Spinal cord (tissue), 10 donors: ENCODE data around the gene CD52. TPM values are rescaled to one million over a fixed set of nuclear protein-coding genes. Genes with fewer than 3 reads are reported as not detected.

Experiments
- DNase-seq, 6 donors: peaks; one replicate each; pipeline versions ENCODE4 v3.0.0 to v3.0.0-alpha.2; 2013 to 2015; ENCODE audit warnings: low spot score in 6 of 6, low read depth in 4 of 6
- H3K27ac ChIP-seq: one replicate; pipeline ENCODE4 v1.5.1; 2013; ENCODE audit warnings: low read depth, low read length, control low read depth
- H3K27me3 ChIP-seq: one replicate; pipeline ENCODE4 v1.6.1; 2013; ENCODE audit warnings: low read length; ENCODE audit not compliant: control insufficient read depth, insufficient read depth
- H3K36me3 ChIP-seq: one replicate; pipeline ENCODE4 v1.6.1; 2013; ENCODE audit warnings: low read length; ENCODE audit not compliant: control insufficient read depth, insufficient read depth
- H3K4me1 ChIP-seq: one replicate; pipeline ENCODE4 v1.6.1; 2013; ENCODE audit warnings: low read length; ENCODE audit not compliant: control insufficient read depth, insufficient read depth
- H3K4me3 ChIP-seq: one replicate; pipeline ENCODE4 v1.5.1; 2013; ENCODE audit warnings: low read depth, low read length, control low read depth
- H3K9me3 ChIP-seq: one replicate; pipeline ENCODE4 v1.6.1; 2013; ENCODE audit warnings: low read length; ENCODE audit not compliant: control insufficient read depth, insufficient read depth
- WGBS: methylation state at CpG from one replicate; pipeline ENCODE4 v1.1.5; 2013; ENCODE audit warnings: missing lambda C conversion rate; ENCODE audit not compliant: insufficient coverage; 5-methylcytosine and 5-hydroxymethylcytosine counted together
- polyA plus RNA-seq, 2 donors: library from polyadenylated mRNA; unstranded; fragments of 120-200 nt; gene quantifications; one replicate each; pipeline ENCODE4 v1.2.1, GENCODE V29; 2013; ENCODE audit not compliant: insufficient read length in 2 of 2
- total RNA-seq, 2 donors: library from RNA; depleted of rRNA in 1 of 2; stranded (reverse); fragments of 120-200 nt in 1 of 2; fragments of >200 nt in 1 of 2; gene quantifications; one replicate each; pipeline versions ENCODE4 v1.2.3 to v1.2.4, GENCODE V29; 2013 to 2014
- donor health status: healthy.

Gene CD52
- total and polyA plus RNA-seq, 4 donors, result 0.57 to 1.4 (median 1.2) TPM

DNA sequence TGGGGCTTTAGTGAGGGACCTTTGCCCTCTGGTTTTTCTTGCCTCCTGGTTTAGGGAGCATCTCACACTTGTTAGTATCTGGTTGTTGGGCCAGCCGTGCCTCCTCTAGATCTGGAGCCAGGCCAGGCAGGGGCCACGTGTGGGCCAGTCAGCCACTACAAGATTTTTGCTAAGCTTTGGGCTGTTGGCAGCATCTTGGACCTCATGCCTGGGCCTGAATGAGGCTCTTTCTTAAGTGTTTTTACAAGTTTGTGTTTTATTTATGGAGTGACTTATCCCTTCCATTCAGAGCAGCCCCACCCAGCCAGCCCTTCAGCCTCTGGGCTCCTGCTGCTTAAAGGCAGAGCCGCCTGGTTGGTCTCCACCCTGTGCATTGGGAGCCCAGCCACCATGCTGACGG, 39.5 kb upstream of the CD52 start:
- Histone ChIP-seq H3K36me3 (peaks cover 50% of the 10 kb centered on the region), H3K27ac (peak overlapping the region; percentile 94), H3K4me3 (no peak overlapping the region), H3K9me3 (no peaks in the 10 kb centered on the region), H3K27me3 (no peaks in the 10 kb centered on the region), H3K4me1 (peaks cover 57% of the 10 kb centered on the region)
- WGBS, result 40% methylated on average over 2 of the region's 4 CpGs
- DNase-seq, result peak in 1 of 6 donors; percentile 57

DNA sequence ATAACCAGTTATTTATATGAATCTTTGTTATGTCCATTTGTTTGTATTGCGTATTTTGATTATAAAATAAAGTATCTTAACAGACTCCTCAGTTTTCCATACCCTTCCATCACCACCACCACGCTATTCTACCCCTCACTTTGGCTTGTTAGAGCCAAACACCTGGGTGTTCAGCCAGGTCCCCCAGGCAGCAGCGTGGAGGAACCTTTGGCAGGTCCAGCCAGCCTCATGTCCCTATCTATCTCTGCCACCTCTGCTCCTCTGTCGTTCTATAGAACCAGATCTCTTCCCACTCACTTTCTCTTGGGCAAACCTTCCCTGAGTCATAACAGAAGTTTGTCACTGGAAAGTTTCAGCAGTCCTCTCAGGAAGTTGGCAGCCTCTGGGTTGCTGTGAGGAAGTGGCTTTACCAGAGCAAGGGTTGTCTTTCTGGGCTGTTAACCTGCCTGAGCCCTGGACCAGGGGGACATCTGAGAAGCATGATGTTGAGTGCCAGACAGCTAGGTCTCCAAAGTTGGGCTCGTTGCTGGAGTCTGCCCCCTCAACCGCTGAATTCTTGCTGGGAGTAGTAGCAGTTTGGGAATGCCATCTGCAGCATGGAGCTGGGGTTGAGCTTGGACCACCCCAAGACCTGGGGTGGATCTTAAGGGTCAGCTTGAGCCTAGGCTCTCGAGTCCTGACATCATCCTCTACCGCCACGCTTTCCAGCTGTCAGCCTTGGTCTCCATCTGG, 38.9 kb upstream of the CD52 start:
- H3K36me3 ChIP-seq, result peaks cover 55% of the 10 kb centered on the region
- H3K27ac ChIP-seq, result peak overlapping the region; percentile 94
- H3K4me1 ChIP-seq, result peaks cover 57% of the 10 kb centered on the region
- H3K4me3 ChIP-seq, result peak overlapping the region; percentile 73
- WGBS, result 76% methylated on average over 5 of the region's 9 CpGs
- DNase-seq, result no peak
- no peaks in the 10 kb centered on the region for H3K27me3 ChIP-seq
- H3K9me3 ChIP-seq, result no peaks in the 10 kb centered on the region

DNA sequence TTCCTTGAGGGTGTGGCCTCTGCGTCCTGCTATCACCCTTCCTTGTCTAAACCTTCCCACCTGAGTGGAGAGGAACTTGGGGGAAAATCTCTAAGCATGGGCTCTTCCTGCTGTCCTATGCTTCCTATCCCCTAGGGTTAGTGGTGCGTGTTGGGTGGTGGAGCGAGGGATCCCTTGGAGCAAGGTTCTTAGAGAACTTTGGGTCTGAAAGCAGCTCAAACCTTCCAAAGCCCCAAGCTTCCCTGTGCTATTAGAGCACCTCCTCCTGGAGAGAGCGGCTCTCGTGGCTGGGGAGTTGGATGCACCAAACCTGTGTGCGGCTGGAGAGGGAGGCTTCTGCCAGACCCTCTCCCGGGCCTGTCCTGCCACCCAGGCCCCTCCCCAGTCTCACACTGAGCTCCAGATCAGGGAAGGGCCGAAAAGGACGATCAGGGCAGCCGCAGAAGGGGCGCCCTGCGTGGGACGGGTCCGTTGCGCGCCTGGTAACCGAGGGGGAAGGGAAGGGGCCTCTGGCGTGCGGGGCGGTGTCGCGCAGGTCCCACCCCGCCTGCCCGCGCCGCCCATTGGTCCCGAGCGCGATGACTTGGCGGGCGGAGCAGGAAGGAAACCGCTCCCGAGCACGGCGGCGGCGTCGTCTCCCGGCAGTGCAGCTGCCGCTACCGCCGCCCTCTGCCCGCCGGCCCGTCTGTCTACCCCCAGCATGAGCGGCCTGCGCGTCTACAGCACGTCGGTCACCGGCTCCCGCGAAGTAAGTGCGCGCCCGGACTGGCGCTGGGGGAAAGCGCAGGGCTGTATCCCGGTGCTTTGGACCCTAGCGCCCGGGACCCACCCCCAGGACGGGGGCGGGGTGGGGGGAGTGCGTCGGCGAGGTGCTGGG, 38.1 kb upstream of the CD52 start, which contains the start of gene SH3BGRL3:
SH3BGRL3 (plus strand) TSS at position 631 of the 877 bp plus-strand sequence; CDS start at position 701, 70 bp downstream.
- Histone ChIP-seq H3K27ac (peak within 1 kb of the TSS; percentile 94), H3K4me3 (peak within 1 kb of the TSS; percentile 73), H3K9me3 (no peaks in the 10 kb centered on the region), H3K27me3 (no peaks in the 10 kb centered on the region), H3K36me3 (peaks cover 62% of the 10 kb centered on the region), H3K4me1 (peaks cover 57% of the 10 kb centered on the region)
- under 1% methylated on average over 63 of the region's 66 CpGs for WGBS
- peak; percentile 53 to 94 (median 71) for DNase-seq

DNA sequence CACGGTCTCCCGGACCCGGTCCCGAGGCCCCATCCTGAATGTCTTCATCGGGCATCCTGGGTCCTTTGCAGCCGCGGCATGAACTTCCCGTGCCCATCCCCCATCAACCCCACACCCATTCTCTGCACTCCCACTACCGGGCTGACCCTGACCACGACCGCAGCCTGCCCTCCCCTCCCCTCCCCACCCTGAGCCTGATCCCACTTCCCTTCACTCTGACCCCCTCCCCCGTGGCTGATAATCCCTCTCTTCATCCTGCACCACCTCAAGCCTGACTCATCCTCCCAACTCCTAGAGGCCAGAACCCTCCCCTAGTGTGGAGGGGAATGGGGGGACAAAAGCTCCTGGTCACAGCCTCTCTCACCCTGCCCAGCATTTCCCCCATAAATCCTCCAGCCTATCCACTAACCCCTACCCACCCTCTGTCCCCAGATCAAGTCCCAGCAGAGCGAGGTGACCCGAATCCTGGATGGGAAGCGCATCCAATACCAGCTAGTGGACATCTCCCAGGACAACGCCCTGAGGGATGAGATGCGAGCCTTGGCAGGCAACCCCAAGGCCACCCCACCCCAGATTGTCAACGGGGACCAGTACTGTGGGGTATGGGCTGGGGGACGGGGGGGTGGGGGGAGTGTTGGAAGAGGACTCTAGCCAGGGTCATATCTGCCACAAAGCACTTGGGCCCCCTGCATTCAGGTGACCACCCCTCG, 37.3 kb upstream of the CD52 start:
- H3K4me1 ChIP-seq, result peaks cover 62% of the 10 kb centered on the region
- no peak for DNase-seq
- H3K4me3 ChIP-seq, result peak overlapping the region; percentile 73
- no peaks in the 10 kb centered on the region for H3K27me3 ChIP-seq
- H3K27ac ChIP-seq, result peak overlapping the region; percentile 94
- no peaks in the 10 kb centered on the region for H3K9me3 ChIP-seq
- WGBS, result 8% methylated on average over 12 of the region's 20 CpGs
- H3K36me3 ChIP-seq, result peaks cover 63% of the 10 kb centered on the region

DNA sequence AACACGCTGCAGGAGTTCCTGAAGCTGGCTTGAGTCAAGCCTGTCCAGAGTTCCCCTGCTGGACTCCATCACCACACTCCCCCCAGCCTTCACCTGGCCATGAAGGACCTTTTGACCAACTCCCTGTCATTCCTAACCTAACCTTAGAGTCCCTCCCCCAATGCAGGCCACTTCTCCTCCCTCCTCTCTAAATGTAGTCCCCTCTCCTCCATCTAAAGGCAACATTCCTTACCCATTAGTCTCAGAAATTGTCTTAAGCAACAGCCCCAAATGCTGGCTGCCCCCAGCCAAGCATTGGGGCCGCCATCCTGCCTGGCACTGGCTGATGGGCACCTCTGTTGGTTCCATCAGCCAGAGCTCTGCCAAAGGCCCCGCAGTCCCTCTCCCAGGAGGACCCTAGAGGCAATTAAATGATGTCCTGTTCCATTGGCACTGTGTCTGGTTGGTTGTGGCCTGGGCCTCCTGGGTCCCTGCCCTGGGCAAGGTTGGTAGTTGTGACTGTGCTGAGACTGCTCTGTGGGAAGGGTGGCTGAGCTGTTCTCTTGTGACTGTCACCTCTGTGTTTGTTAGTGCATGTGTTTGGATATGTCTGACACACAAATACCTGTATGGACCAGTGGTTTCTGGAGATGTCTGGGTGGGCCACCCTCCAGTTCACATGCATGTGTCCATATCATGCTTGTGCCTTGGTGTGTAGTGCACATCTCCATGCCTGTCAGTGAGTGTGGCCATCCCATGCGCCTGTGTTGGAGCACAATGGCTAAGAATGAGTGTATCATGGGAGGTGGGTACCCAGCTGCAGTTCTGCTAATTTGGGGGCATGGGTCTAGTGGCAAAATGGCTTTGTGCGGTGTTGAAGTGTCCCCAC, 36.4 kb upstream of the CD52 start:
- DNase-seq, result no peak
- H3K9me3 ChIP-seq, result no peaks in the 10 kb centered on the region

DNA sequence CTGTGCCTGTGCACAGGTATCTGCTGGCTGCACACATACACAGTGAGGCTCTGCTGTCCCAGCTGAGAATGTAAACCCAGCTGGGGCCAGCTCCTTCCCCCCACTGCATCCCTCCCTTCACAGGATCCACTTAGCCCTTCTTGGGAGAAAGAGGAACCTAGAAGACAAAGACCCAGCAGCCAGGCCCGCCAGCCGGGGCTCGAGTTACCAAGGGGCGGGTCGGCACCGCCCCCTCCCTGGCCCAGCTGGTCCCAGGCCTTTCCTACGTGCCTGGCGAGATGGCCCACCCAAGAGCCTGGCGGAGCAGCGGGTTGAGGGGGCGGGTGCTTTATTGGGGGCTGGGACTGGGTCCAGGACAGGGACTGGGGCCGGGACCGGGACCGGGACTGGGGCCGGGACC, 35.8 kb upstream of the CD52 start:
- DNase-seq, result peak in 2 of 6 donors; percentile 35 to 45
- H3K4me1 ChIP-seq, result peaks cover 52% of the 10 kb centered on the region
- no peaks in the 10 kb centered on the region for H3K27me3 ChIP-seq
- H3K4me3 ChIP-seq, result no peak overlapping the region
- H3K9me3 ChIP-seq, result no peaks in the 10 kb centered on the region
- H3K36me3 ChIP-seq, result peaks cover 61% of the 10 kb centered on the region
- WGBS, result 10% methylated on average over 15 of the region's 15 CpGs
- peak overlapping the region; percentile 61 for H3K27ac ChIP-seq

More for the DNA sequence above, 36.4 kb upstream of the CD52 start:
- WGBS, result 82% methylated on average over 5 of the region's 5 CpGs
- Histone ChIP-seq H3K4me1 (peaks cover 55% of the 10 kb centered on the region), H3K27me3 (no peaks in the 10 kb centered on the region), H3K36me3 (peaks cover 65% of the 10 kb centered on the region), H3K27ac (no peak overlapping the region), H3K4me3 (no peak overlapping the region)

DNA sequence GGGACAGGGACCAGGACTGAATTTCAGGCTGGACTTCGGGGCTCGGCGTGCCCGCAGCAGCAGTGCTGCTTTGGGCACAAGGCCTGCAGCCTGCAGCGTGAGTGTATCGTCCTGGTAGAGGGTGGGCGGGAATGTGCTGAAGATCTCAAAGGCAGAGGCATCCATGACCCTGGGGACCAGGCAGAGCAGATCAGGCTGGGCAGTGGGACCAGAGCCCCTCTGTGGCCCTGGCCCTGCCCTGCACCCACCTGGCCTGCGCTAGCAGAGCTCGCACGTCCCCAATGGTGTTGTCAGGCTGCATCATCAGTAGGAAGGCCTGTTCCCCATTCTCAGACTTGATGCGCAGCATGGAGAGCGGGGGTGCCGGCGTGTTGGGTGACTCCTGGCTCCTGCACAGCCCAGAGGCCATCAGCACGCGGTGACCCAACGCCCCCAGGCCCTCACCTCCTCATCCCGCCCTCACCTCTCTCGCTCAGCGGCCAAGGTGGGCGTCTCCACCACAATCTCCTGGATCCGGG, 35.3 kb upstream of the CD52 start:
- Histone ChIP-seq H3K36me3 (peaks cover 56% of the 10 kb centered on the region), H3K4me3 (no peak overlapping the region), H3K4me1 (peaks cover 52% of the 10 kb centered on the region), H3K9me3 (no peaks in the 10 kb centered on the region), H3K27me3 (no peaks in the 10 kb centered on the region), H3K27ac (peak overlapping the region; percentile 61)
- 73% methylated on average over 19 of the region's 22 CpGs for WGBS
- DNase-seq, result no peak

DNA sequence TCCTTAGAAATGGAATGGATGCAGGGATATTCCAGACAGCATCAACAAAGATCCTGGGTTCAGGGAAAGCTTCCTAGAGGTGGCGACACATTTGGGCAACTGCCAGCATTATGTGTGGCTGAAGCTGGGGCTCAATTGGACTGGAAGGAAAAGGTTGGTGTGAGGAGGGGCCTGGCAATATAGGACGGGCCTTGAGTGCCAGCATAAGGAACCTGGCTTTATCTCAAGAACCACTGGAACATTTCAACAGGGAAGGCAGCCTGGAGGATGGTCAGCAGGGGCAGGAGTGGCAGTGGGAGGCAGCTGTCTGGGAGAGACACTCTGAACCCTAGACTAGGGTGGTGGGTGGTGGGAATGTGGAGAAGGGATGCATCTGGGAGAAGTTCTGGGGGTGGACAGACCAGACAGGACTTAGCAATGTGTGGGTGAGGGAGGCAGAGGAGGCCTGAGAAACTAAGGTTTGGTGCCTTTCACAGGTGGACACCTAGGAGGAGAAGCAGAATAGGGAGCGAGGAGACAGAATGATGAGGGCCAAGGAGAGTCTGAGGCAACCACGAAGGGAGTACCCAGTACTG, 34.4 kb upstream of the CD52 start:
- Histone ChIP-seq H3K27ac (no peak overlapping the region), H3K9me3 (no peaks in the 10 kb centered on the region), H3K36me3 (peaks cover 49% of the 10 kb centered on the region), H3K27me3 (no peaks in the 10 kb centered on the region), H3K4me3 (no peak overlapping the region), H3K4me1 (peaks cover 48% of the 10 kb centered on the region)
- DNase-seq, result no peak
- WGBS, result 87% methylated on average over 4 of the region's 4 CpGs
